Esophagus muscularis mucosa (tissue), 4 donors: Measurements from ENCODE around the gene COQ9.

Experiments used
- EP300 ChIP-seq: sonication (generic); formaldehyde crosslinking; IDR thresholded peaks from one replicate; pipeline ENCODE4 v1.6.1; 2017; ENCODE audit warnings: antibody characterized with exemption
- POLR2A ChIP-seq: fragments of 450-650 bp; IDR thresholded peaks from one replicate; pipeline ENCODE4 v1.6.1; 2017; ENCODE audit warnings: antibody characterized with exemption, moderate library complexity, mild to moderate bottlenecking, low read depth
- TF ChIP-seq, protein P1 (sequence below), 3 experiments: fragments of 200-600 bp in 2 of 3; fragments of 450-650 bp in 1 of 3; sonication (generic) in 2 of 3; IDR thresholded peaks; one replicate each; pipeline ENCODE4 v1.5.1; 2017 to 2019; ENCODE audit warnings: antibody characterized with exemption in 3 of 3, mild to moderate bottlenecking in 2 of 3, moderate library complexity in 1 of 3

DNA sequence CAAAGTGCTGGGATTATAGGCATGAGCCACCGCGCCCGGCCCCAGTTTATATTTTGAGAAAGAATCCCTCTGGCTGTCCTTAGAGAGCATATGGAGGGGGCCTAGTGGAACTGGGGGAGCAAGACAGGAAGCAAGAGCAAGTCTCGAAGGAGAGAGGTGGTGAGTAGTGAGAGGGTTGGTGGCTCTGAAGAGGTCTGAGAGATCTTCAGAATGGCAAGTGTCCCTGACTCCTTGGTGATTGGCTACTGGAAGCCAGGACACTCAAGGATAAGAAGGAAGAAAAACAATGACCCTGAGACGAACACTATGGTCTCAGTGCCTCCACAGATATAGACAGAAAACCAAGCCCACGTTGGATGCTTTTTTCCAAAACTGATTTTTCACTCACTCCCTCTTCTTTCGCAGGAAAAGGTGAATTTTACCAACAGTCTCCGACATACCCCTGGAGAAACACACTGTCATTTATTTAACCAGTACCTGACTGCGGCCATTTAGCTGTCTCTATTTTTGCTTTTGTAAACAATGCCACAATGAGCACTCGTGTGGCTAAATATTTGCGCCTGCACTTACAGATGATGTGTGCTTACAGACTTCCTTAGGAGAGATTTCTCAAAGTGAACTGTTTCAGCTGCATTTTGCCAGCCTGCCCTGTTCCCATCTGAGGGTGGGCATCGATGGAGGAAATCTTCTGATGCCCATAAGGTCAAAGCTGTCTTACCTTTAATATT lies 54.9 kb downstream of the COQ9 start:
- TF ChIP-seq EP300 = no peak
- TF ChIP-seq POLR2A = no peak
- TF ChIP-seq, protein P1, sequence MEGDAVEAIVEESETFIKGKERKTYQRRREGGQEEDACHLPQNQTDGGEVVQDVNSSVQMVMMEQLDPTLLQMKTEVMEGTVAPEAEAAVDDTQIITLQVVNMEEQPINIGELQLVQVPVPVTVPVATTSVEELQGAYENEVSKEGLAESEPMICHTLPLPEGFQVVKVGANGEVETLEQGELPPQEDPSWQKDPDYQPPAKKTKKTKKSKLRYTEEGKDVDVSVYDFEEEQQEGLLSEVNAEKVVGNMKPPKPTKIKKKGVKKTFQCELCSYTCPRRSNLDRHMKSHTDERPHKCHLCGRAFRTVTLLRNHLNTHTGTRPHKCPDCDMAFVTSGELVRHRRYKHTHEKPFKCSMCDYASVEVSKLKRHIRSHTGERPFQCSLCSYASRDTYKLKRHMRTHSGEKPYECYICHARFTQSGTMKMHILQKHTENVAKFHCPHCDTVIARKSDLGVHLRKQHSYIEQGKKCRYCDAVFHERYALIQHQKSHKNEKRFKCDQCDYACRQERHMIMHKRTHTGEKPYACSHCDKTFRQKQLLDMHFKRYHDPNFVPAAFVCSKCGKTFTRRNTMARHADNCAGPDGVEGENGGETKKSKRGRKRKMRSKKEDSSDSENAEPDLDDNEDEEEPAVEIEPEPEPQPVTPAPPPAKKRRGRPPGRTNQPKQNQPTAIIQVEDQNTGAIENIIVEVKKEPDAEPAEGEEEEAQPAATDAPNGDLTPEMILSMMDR (IDR thresholded peaks at IDR 0.05) = no peak
